Immature natural killer cell (primary cell): Measurements from ENCODE around the gene CCDC9. TPM values are rescaled to one million over a fixed set of nuclear protein-coding genes. Genes with fewer than 3 reads are reported as not detected.
"Not testable (repeated sequence)": the region's sequence is repeated elsewhere in the genome, so short reads cannot be mapped to it uniquely, and the experiment has no call there.

ENCODE experiments used
- DNase-seq, 3 donors: peaks; one replicate each; pipeline ENCODE4 v3.0.0; 2022; ENCODE audit warnings: mixed read lengths in 1 of 3
- H3K27ac Mint-ChIP-seq, 6 donors: one replicate each; pipeline ENCODE4 v1.8.0; 2020; ENCODE audit warnings: mixed read lengths in 6 of 6, mild to moderate bottlenecking in 5 of 6, inconsistent platforms in 4 of 6, moderate library complexity in 3 of 6
- H3K27me3 Mint-ChIP-seq, 3 donors: one replicate each; pipeline ENCODE4 v1.8.0; 2020 to 2021; ENCODE audit warnings: low read depth in 3 of 3, mild to moderate bottlenecking in 3 of 3, mixed read lengths in 3 of 3, moderate library complexity in 3 of 3, inconsistent platforms in 1 of 3
- H3K36me3 Mint-ChIP-seq, 3 donors: one replicate each; pipeline ENCODE4 v1.8.0; 2020; ENCODE audit warnings: mixed read lengths in 3 of 3, inconsistent platforms in 2 of 3, mild to moderate bottlenecking in 2 of 3
- H3K4me1 Mint-ChIP-seq, 2 donors: one replicate each; pipeline ENCODE4 v1.8.0; 2020; ENCODE audit warnings: inconsistent platforms in 2 of 2, mild to moderate bottlenecking in 2 of 2, mixed read lengths in 2 of 2, moderate library complexity in 1 of 2
- H3K4me3 Mint-ChIP-seq, 5 donors: one replicate each; pipeline ENCODE4 v1.8.0; 2020; ENCODE audit warnings: mild to moderate bottlenecking in 5 of 5, mixed read lengths in 5 of 5, inconsistent platforms in 3 of 5, moderate library complexity in 3 of 5
- H3K9me3 Mint-ChIP-seq, 6 donors: one replicate each; pipeline ENCODE4 v1.8.0; 2020; ENCODE audit warnings: mild to moderate bottlenecking in 6 of 6, mixed read lengths in 6 of 6, inconsistent platforms in 4 of 6, moderate library complexity in 3 of 6
- polyA plus RNA-seq, 3 donors: library from polyadenylated mRNA; unstranded; fragments of 300-500 nt; fragmentation: Illumina TruSeq; gene quantifications; one replicate each; pipeline ENCODE4 v1.2.3, GENCODE V29; 2021

Gene CCDC9
- polyA plus RNA-seq, 3 donors from 2014 or later = 2.6 to 12.2 (median 5.1) TPM

DNA sequence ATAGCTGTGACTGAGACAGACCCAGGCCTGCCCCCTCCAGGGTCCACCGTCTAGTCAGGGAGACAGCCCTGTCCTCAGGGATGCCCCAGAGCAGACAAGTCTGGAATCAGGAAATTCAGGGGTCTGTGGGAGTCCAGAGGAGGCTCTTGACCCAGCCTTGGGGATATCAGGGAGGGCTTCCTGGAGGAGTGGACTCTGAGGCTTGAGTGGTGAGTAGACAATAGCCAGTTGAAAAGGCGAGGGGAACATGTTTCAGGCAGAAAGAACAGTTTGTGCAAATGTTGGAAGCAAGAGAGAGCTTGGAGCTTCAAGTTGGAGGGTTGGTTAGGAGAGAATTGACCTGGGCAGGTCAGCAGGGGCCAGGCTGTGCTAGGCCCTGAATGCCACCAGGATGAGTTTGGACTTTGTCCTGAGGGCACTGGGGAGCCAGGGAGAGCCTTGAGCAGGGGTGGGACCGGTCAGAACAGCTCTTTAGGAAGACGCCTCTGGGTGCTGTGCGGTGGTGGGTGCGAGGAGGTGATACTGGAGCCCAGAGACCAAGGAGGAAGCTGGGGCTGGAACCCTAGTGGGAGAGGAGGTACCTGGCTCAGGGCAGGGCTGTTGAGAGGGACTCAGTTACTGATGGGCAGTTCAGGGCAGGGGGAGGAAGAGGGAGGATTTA lies 2.7 kb downstream of the CCDC9 start:
- H3K27ac Mint-ChIP-seq = peak overlapping the region in 5 of 6 donors; percentile 40 to 74 (median 64)
- peaks cover 43 to 56% of the 10 kb centered on the region in 2 donors for H3K4me1 Mint-ChIP-seq
- no peak for DNase-seq
- no peaks in the 10 kb centered on the region for H3K9me3 Mint-ChIP-seq
- peaks cover 16 to 32% (median 17%) of the 10 kb centered on the region in 3 donors for H3K36me3 Mint-ChIP-seq
- H3K4me3 Mint-ChIP-seq = peak overlapping the region; percentile 70 to 75 (median 74)
- H3K27me3 Mint-ChIP-seq = peaks cover 15% of the 10 kb centered on the region in 3 donors

DNA sequence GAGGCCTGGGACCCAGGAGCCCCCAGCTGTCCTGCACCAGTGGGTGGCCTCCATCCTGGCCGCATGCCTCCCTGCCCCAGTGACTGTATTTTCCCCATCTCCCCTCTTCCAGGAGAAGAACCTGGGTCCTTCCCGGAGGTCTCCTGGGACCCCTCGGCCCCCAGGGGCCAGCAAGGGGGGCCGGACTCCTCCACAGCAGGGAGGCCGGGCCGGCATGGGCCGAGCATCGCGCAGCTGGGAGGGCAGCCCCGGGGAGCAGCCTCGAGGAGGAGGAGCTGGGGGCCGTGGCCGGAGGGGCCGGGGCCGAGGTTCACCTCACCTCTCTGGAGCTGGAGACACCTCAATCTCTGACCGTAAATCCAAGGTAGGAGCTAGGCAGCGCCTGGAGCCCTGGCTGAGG lies 4.2 kb downstream of the CCDC9 start:
- DNase-seq = no peak
- peaks cover 43 to 59% of the 10 kb centered on the region in 2 donors for H3K4me1 Mint-ChIP-seq
- H3K27ac Mint-ChIP-seq = no peak overlapping the region
- peaks cover 13 to 15% (median 13%) of the 10 kb centered on the region in 3 donors for H3K27me3 Mint-ChIP-seq
- peaks cover 19 to 40% (median 20%) of the 10 kb centered on the region in 3 donors for H3K36me3 Mint-ChIP-seq
- no peaks in the 10 kb centered on the region for H3K9me3 Mint-ChIP-seq
- no peak overlapping the region for H3K4me3 Mint-ChIP-seq

DNA sequence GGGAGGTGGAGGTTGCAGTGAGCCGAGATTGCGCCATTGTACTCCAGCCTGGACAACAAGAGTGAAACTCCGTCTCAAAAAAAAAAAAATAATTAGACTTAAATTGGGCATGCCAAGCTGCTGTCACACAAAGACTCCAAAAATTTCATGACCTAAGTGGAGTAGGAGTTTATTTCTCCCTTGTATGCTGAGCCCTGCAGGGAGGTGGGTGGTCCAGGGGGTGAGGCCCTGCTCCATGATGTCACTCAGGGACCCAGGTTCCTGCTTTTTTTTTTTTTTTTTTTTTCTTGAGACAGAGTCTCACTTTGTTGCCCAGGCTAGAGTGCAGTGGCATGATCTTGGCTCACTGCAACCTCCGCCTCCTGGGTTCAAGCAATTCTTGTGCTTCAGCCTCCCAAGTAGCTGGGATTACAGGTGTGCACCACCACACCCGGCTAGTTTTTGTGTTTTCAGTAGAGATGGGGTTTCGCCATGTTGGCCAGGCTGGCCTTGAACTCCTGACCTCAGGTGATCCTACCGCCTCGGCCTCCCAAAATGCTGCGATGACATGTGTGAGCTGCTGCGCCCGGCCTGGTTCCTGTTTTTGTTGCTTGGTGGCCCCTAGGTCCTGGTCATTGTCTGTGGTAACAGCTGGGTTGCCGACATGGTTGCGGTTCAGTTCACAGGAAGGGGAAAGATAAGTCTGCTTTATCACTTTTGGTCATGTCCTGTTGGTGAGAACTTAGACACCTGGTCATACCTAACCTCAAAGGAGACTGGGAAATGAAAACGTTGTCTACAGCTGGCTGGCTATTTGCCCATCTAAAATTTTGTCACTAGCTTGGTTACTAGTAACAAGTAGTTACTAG lies 5.8 kb downstream of the CCDC9 start:
- Mint-ChIP-seq H3K27ac (peak overlapping the region in 5 of 6 donors; percentile 75 to 89 (median 87)), H3K36me3 (peaks cover 21 to 46% (median 22%) of the 10 kb centered on the region in 3 donors), H3K4me1 (peaks cover 37 to 50% of the 10 kb centered on the region in 2 donors), H3K4me3 (peak overlapping the region in 3 of 5 donors; percentile 32 to 53 (median 40))
- peak; percentile 59 to 71 (median 61) for DNase-seq
- not testable (repeated sequence) for H3K27me3 Mint-ChIP-seq, H3K9me3 Mint-ChIP-seq

DNA sequence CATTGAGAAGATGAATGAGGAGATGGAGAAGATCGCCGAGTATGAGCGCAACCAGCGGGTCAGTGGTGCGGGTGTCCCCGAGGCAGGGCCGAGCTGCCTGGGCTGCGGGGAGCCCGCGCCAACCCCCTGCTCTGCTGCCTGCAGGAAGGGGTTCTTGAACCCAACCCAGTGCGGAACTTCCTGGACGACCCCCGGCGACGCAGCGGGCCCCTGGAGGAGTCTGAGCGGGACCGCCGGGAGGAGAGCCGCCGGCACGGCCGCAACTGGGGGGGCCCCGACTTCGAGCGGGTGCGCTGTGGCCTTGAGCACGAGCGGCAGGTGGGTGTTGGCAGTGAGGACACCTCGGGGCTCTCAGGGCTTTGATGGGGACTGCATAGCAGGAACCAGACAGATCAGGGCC lies 8.3 kb downstream of the CCDC9 start:
- Mint-ChIP-seq H3K27ac (no peak overlapping the region), H3K36me3 (peaks cover 15 to 40% (median 17%) of the 10 kb centered on the region in 3 donors), H3K4me1 (peaks cover 18 to 26% of the 10 kb centered on the region in 2 donors), H3K9me3 (no peaks in the 10 kb centered on the region), H3K4me3 (no peak overlapping the region), H3K27me3 (peaks cover 0 to 2% (median 1%) of the 10 kb centered on the region in 3 donors)
- no peak for DNase-seq

DNA sequence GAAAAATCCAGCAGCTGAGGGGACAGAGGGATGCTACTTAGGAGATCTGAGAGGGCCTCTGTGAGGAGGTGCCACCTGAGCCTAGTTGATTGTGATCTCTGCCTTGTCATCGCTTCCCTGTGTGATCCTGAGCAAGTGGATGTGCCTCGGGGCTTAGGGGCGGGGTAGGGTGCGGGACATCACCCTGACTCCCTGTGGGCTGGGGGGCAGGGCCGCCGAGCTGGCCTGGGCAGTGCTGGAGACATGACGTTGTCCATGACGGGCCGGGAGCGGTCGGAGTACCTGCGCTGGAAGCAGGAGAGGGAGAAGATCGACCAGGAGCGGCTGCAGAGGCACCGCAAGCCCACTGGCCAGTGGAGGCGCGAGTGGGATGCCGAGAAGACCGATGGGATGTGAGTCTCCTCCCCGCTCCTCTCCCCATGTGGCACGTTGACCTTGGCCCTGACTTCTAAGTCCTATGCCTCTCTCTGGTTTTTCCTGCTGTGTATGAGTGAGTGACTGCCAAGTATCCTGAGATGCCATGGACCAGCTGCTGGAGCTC lies 10.1 kb downstream of the CCDC9 start:
- Mint-ChIP-seq H3K27me3 (peaks cover 0 to 1% (median 0%) of the 10 kb centered on the region in 3 donors), H3K9me3 (no peaks in the 10 kb centered on the region), H3K27ac (no peak overlapping the region), H3K4me3 (no peak overlapping the region), H3K36me3 (peaks cover 4 to 36% (median 7%) of the 10 kb centered on the region in 3 donors), H3K4me1 (peaks cover 8 to 14% of the 10 kb centered on the region in 2 donors)
- no peak for DNase-seq

- peaks cover 0 to 6% (median 0%) of the 10 kb centered on the region in 3 donors for H3K27me3 Mint-ChIP-seq
- H3K36me3 Mint-ChIP-seq = peaks cover 4 to 35% (median 7%) of the 10 kb centered on the region in 3 donors
- H3K9me3 Mint-ChIP-seq = no peaks in the 10 kb centered on the region
- no peak overlapping the region for H3K4me3 Mint-ChIP-seq
- no peak overlapping the region for H3K27ac Mint-ChIP-seq
- H3K4me1 Mint-ChIP-seq = peaks cover 7 to 15% of the 10 kb centered on the region in 2 donors
- no peak for DNase-seq
These were observed 11.0 kb downstream of the CCDC9 start for GRCh38 chr19:47267350-47267759.

- Mint-ChIP-seq H3K4me3 (no peak overlapping the region), H3K36me3 (peaks cover 4 to 30% (median 7%) of the 10 kb centered on the region in 3 donors), H3K27ac (no peak overlapping the region), H3K4me1 (peaks cover 8 to 15% of the 10 kb centered on the region in 2 donors), H3K9me3 (no peaks in the 10 kb centered on the region), H3K27me3 (peaks cover 0 to 10% (median 0%) of the 10 kb centered on the region in 3 donors)
- no peak for DNase-seq
These were observed 11.7 kb downstream of the CCDC9 start for GRCh38 chr19:47268028-47268427.

GRCh38 chr19:47269596-47269995 lies 13.3 kb downstream of the CCDC9 start:
- no peak for DNase-seq
- Mint-ChIP-seq H3K9me3 (no peaks in the 10 kb centered on the region), H3K27me3 (peaks cover 5 to 19% (median 11%) of the 10 kb centered on the region in 3 donors), H3K4me1 (peaks cover 10 to 15% of the 10 kb centered on the region in 2 donors), H3K4me3 (no peak overlapping the region), H3K27ac (no peak overlapping the region), H3K36me3 (peaks cover 4 to 25% (median 7%) of the 10 kb centered on the region in 3 donors)

DNA sequence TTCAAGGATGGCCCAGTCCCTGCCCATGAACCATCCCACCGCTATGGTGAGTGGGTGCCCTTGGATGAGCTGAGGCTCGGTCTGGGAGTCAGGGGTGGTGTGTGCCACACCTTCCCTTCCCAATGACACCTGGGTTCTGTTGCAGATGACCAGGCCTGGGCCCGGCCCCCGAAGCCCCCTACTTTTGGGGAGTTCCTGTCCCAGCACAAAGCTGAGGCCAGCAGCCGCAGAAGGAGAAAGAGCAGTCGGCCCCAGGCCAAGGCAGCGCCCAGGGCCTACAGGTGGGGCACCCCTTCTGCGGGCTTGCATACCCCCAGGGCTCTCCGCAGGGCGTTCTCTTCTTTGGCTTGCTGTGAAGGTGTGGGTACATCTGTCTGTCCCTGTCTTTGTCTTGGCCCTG lies 14.1 kb downstream of the CCDC9 start:
- H3K27ac Mint-ChIP-seq = peak overlapping the region in 2 of 6 donors; percentile 55 to 57
- H3K36me3 Mint-ChIP-seq = peaks cover 2 to 22% (median 5%) of the 10 kb centered on the region in 3 donors

GRCh38 chr19:47271949-47272348 lies 15.6 kb downstream of the CCDC9 start:
- peak overlapping the region in 4 of 5 donors; percentile 95 to 98 (median 96) for H3K4me3 Mint-ChIP-seq
- peaks cover 17 to 20% of the 10 kb centered on the region in 2 donors for H3K4me1 Mint-ChIP-seq
- no peaks in the 10 kb centered on the region for H3K9me3 Mint-ChIP-seq
- H3K27ac Mint-ChIP-seq = peak overlapping the region in 2 of 6 donors; percentile 64 to 86
- no peak for DNase-seq
- H3K27me3 Mint-ChIP-seq = peaks cover 10 to 27% (median 21%) of the 10 kb centered on the region in 3 donors
- H3K36me3 Mint-ChIP-seq = peaks cover 0 to 15% (median 3%) of the 10 kb centered on the region in 3 donors

More for the DNA sequence above, 14.1 kb downstream of the CCDC9 start:
- peaks cover 12 to 15% of the 10 kb centered on the region in 2 donors for H3K4me1 Mint-ChIP-seq
- no peaks in the 10 kb centered on the region for H3K9me3 Mint-ChIP-seq
- DNase-seq = no peak
- H3K27me3 Mint-ChIP-seq = peaks cover 8 to 25% (median 14%) of the 10 kb centered on the region in 3 donors
- no peak overlapping the region for H3K4me3 Mint-ChIP-seq

GRCh38 chr19:47272448-47273312 lies 16.4 kb downstream of the CCDC9 start:
- peaks cover 17 to 20% of the 10 kb centered on the region in 2 donors for H3K4me1 Mint-ChIP-seq
- H3K4me3 Mint-ChIP-seq = peak overlapping the region; percentile 95 to 98 (median 96)
- no peaks in the 10 kb centered on the region for H3K9me3 Mint-ChIP-seq
- H3K27ac Mint-ChIP-seq = peak overlapping the region; percentile 60 to 97 (median 80)
- peaks cover 0 to 11% (median 3%) of the 10 kb centered on the region in 3 donors for H3K36me3 Mint-ChIP-seq
- DNase-seq = no peak
- H3K27me3 Mint-ChIP-seq = peaks cover 10 to 27% (median 21%) of the 10 kb centered on the region in 3 donors

- peaks cover 0 to 11% (median 3%) of the 10 kb centered on the region in 3 donors for H3K36me3 Mint-ChIP-seq
These were observed 17.2 kb downstream of the CCDC9 start for GRCh38 chr19:47273313-47274070.

More at GRCh38 chr19:47273313-47274070, 17.2 kb downstream of the CCDC9 start:
- Mint-ChIP-seq H3K27me3 (peaks cover 10 to 28% (median 21%) of the 10 kb centered on the region in 3 donors), H3K9me3 (no peaks in the 10 kb centered on the region), H3K27ac (peak overlapping the region; percentile 94 to 99 (median 98)), H3K4me3 (peak overlapping the region; percentile 95 to 98 (median 96)), H3K4me1 (peaks cover 20% of the 10 kb centered on the region in 2 donors)
- peak; percentile 86 to 87 (median 87) for DNase-seq
